Fibroblast of lung (primary cell): ENCODE data around the gene WNT7A. TPM values are rescaled to one million over a fixed set of nuclear protein-coding genes. Genes with fewer than 3 reads are reported as not detected.

Experiments
- DNase-seq, 2 donors: peaks; one replicate each; pipeline versions ENCODE4 v3.0.0 to v3.0.0-alpha.2; 2010; ENCODE audit warnings: low read depth in 2 of 2
- H2AFZ ChIP-seq: 2 replicates; pipeline ENCODE4 v1.5.1; 2012; ENCODE audit warnings: low read length, control low read depth, inconsistent platforms
- H3K27ac ChIP-seq: 2 replicates; pipeline ENCODE4 v1.5.1; 2011; ENCODE audit warnings: low read length, control low read depth; ENCODE audit not compliant: insufficient read depth
- H3K27me3 ChIP-seq: 2 replicates; pipeline ENCODE4 v1.5.1; 2011; ENCODE audit warnings: mild to moderate bottlenecking, low read length; ENCODE audit not compliant: control insufficient read depth, insufficient read depth
- H3K36me3 ChIP-seq: 2 replicates; pipeline ENCODE4 v1.5.1; 2011; ENCODE audit warnings: low read length; ENCODE audit not compliant: control insufficient read depth, insufficient read depth
- H3K4me1 ChIP-seq: 2 replicates; pipeline ENCODE4 v1.5.1; 2011; ENCODE audit warnings: low read length; ENCODE audit not compliant: control insufficient read depth, insufficient read depth; ENCODE audit errors: extremely low read depth
- H3K4me2 ChIP-seq: 2 replicates; pipeline ENCODE4 v1.5.1; 2011; ENCODE audit warnings: low read length, control low read depth; ENCODE audit not compliant: insufficient read depth; ENCODE audit errors: extremely low read depth
- H3K4me3 ChIP-seq, 4 experiments: fragments of 200-600 bp in 1 of 4; sonication (generic) in 1 of 4; replicated peaks in 1 of 4; 2 replicates each; pipeline ENCODE4 v1.5.1; 2011 to 2016; ENCODE audit warnings: low read length in 4 of 4, low read depth in 3 of 4, mild to moderate bottlenecking in 3 of 4, control low read depth in 2 of 4, inconsistent platforms in 1 of 4, mixed read lengths in 1 of 4; ENCODE audit not compliant: insufficient read depth in 1 of 4; ENCODE audit errors: control extremely low read depth in 1 of 4
- H3K79me2 ChIP-seq: 2 replicates; pipeline ENCODE4 v1.5.1; 2012; ENCODE audit warnings: mild to moderate bottlenecking, low read length, inconsistent platforms; ENCODE audit not compliant: control insufficient read depth, insufficient read depth
- H3K9ac ChIP-seq: 2 replicates; pipeline ENCODE4 v1.5.1; 2011; ENCODE audit warnings: mild to moderate bottlenecking, low read length, control low read depth; ENCODE audit not compliant: insufficient read depth
- H3K9me3 ChIP-seq: 2 replicates; pipeline ENCODE4 v1.5.1; 2012; ENCODE audit warnings: low read depth, low read length; ENCODE audit not compliant: control insufficient read depth, insufficient read depth
- H4K20me1 ChIP-seq: 2 replicates; pipeline ENCODE4 v1.5.1; 2011; ENCODE audit warnings: low read length; ENCODE audit not compliant: control insufficient read depth, insufficient read depth; ENCODE audit errors: extremely low read depth
- EZH2 ChIP-seq: IDR thresholded peaks from 2 replicates; pipeline ENCODE4 v1.5.1; 2012; ENCODE audit warnings: low read length, control low read depth, mild to moderate bottlenecking; ENCODE audit errors: missing control alignments
- polyA plus RNA-seq, 2 donors: library from polyadenylated mRNA; depleted of rRNA in 1 of 2; stranded (reverse) in 1 of 2; unstranded in 1 of 2; fragments of >200 nt; gene quantifications; 2 replicates each; pipeline ENCODE4 v1.2.1, GENCODE V29; 2011 to 2012; ENCODE audit warnings: missing spikeins in 1 of 2
- total RNA-seq: library from RNA; depleted of rRNA; stranded (reverse); fragments of >200 nt; gene quantifications from 2 replicates; pipeline ENCODE4 v1.2.1, GENCODE V29; 2014
- TF ChIP-seq, protein P1 (sequence below), 2 donors: IDR thresholded peaks in 1 of 2; conservative IDR thresholded peaks in 1 of 2; 1 replicate in 1 of 2; 2 replicates in 1 of 2; pipeline ENCODE4 v1.5.1; 2011 to 2012; ENCODE audit warnings: low read length in 2 of 2, control low read depth in 1 of 2, inconsistent platforms in 1 of 2, low read depth in 1 of 2, mild to moderate bottlenecking in 1 of 2

WNT7A gene
- total and polyA plus RNA-seq, 2 donors (not counting 1 experiment from before 2014, with no cell fraction given) = not detected

DNA sequence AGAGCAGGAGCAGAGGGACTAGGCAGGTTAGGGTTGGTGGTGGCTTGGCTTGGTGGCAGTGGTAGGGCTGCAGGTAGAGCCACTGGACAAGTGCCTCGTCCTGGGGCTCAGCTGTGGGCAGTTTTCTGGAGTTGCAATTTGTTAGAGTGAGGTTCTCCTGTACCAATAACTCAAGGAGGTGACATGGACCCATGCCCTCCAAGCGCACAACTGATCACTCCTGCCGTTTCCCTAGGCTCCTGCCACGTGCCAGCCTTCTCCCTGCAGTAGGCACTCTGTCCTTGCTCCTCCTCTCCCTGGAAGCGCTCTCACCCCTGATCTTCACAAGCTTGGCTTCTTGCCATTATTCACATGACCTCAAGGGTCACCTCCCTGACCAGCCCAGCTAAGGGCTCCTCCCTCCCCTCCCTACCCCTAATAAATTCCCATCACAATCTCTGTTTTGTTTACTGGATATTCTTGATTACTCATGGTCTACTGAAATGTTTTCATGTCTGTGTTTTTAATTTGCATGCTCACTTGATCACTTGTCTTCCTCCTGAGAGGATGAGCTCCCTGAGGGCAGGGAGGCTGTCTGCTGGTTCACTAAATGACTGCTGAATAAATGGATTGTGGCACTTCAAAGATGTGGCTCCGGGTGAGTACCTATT, 3.3 kb downstream of the WNT7A start:
- Histone ChIP-seq H3K79me2 (no peaks in the 10 kb centered on the region), H3K9ac (no peak overlapping the region), H3K36me3 (no peaks in the 10 kb centered on the region), H2AFZ (no peak overlapping the region), H3K27me3 (peaks cover 24% of the 10 kb centered on the region), H3K4me3 (no peak overlapping the region), H3K9me3 (no peaks in the 10 kb centered on the region), H3K27ac (no peak overlapping the region), H3K4me2 (no peak overlapping the region), H4K20me1 (no peaks in the 10 kb centered on the region), H3K4me1 (no peaks in the 10 kb centered on the region)
- DNase-seq = no peak
- TF ChIP-seq EZH2 = no peak
- TF ChIP-seq, protein P1, sequence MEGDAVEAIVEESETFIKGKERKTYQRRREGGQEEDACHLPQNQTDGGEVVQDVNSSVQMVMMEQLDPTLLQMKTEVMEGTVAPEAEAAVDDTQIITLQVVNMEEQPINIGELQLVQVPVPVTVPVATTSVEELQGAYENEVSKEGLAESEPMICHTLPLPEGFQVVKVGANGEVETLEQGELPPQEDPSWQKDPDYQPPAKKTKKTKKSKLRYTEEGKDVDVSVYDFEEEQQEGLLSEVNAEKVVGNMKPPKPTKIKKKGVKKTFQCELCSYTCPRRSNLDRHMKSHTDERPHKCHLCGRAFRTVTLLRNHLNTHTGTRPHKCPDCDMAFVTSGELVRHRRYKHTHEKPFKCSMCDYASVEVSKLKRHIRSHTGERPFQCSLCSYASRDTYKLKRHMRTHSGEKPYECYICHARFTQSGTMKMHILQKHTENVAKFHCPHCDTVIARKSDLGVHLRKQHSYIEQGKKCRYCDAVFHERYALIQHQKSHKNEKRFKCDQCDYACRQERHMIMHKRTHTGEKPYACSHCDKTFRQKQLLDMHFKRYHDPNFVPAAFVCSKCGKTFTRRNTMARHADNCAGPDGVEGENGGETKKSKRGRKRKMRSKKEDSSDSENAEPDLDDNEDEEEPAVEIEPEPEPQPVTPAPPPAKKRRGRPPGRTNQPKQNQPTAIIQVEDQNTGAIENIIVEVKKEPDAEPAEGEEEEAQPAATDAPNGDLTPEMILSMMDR (conservative IDR thresholded peaks at IDR 0.05 in 1 of 2, IDR thresholded peaks at IDR 0.05 in 1 of 2; ENCODE audit: low read depth in 1 of 2, low read length in 2 of 2) = no peak

DNA sequence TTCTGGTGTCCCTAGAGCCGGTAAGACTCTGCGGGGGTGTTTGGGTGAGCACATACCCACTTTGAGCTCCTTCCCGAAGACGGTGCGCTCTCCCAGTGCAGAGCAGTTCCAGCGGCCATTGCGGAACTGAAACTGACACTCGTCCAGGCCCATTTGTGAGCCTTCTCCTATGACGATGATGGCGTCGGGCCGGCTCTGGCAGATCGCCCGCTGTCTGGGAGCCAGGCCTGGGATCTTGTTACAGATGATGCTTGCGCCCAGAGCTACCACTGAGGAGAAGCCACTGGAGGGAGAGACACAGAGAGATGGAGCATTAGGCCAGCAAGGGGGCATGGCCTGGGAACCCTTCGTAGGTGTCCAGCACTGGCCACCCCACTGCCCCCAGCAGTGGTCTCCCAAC, 5.0 kb downstream of the WNT7A start:
- Histone ChIP-seq H3K9me3 (no peaks in the 10 kb centered on the region), H2AFZ (no peak overlapping the region), H4K20me1 (no peaks in the 10 kb centered on the region), H3K9ac (no peak overlapping the region), H3K4me1 (no peaks in the 10 kb centered on the region), H3K4me2 (no peak overlapping the region), H3K4me3 (no peak overlapping the region), H3K36me3 (no peaks in the 10 kb centered on the region), H3K27me3 (peaks cover 13% of the 10 kb centered on the region), H3K27ac (no peak overlapping the region), H3K79me2 (no peaks in the 10 kb centered on the region)
- no peak for DNase-seq
- TF ChIP-seq, protein P1 (conservative IDR thresholded peaks at IDR 0.05 in 1 of 2, IDR thresholded peaks at IDR 0.05 in 1 of 2; ENCODE audit: low read depth in 1 of 2, low read length in 2 of 2) = no peak
- no peak for TF ChIP-seq EZH2

- Histone ChIP-seq H3K36me3 (no peaks in the 10 kb centered on the region), H4K20me1 (no peaks in the 10 kb centered on the region), H3K27ac (no peak overlapping the region), H3K4me3 (no peak overlapping the region), H3K9me3 (no peaks in the 10 kb centered on the region), H3K9ac (no peak overlapping the region), H2AFZ (no peak overlapping the region), H3K4me2 (no peak overlapping the region), H3K79me2 (no peaks in the 10 kb centered on the region), H3K4me1 (no peaks in the 10 kb centered on the region), H3K27me3 (peaks cover 8% of the 10 kb centered on the region)
- no peak for TF ChIP-seq EZH2
- TF ChIP-seq, protein P1 (conservative IDR thresholded peaks at IDR 0.05 in 1 of 2, IDR thresholded peaks at IDR 0.05 in 1 of 2; ENCODE audit: low read depth in 1 of 2, low read length in 2 of 2) = no peak
- DNase-seq = no peak
These were observed 6.1 kb downstream of the WNT7A start for GRCh38 chr3:13873818-13874217.
